Right atrium auricular region (tissue), 2 donors: Measurements from ENCODE around the gene DISP1. TPM values are rescaled to one million over a fixed set of nuclear protein-coding genes. Genes with fewer than 3 reads are reported as not detected.
A peak's percentile ranks its signal among the peaks of the same experiment; 100 is the strongest.

ENCODE experiments used
- DNase-seq: peaks from one replicate; pipeline ENCODE4 v3.0.0-alpha.2; 2019; ENCODE audit warnings: low spot score
- H3K27ac ChIP-seq, 2 donors: fragments of 200-600 bp; sonication (generic); 1 replicate in 1 of 2; 2 replicates in 1 of 2; pipeline ENCODE4 v1.5.1; 2016 to 2019
- H3K27me3 ChIP-seq, 2 donors: fragments of 200-600 bp; sonication (generic); one replicate each; pipeline versions ENCODE4 v1.5.1 to v1.6.0; 2017 to 2019
- H3K36me3 ChIP-seq: fragments of 200-600 bp; sonication (generic); one replicate; pipeline ENCODE4 v1.5.1; 2016
- H3K4me1 ChIP-seq, 2 donors: fragments of 200-600 bp; sonication (generic); one replicate each; pipeline versions ENCODE4 v1.5.1 to v1.6.0; 2017 to 2019
- H3K4me3 ChIP-seq, 2 donors: fragments of 200-600 bp; sonication (generic); 1 replicate in 1 of 2; 2 replicates in 1 of 2; pipeline ENCODE4 v1.5.1; 2017 to 2019; ENCODE audit warnings: mild to moderate bottlenecking in 1 of 2, moderate library complexity in 1 of 2
- H3K9me3 ChIP-seq, 2 donors: fragments of 200-600 bp; sonication (generic); one replicate each; pipeline ENCODE4 v1.5.1; 2019
- total RNA-seq, 2 donors: library from RNA; depleted of rRNA; stranded (reverse); fragments of >200 nt; gene quantifications; one replicate each; pipeline ENCODE4 v1.1.0, GENCODE V29; 2016
- TF ChIP-seq, protein P1 (sequence below), 2 donors: fragments of 200-600 bp; sonication (generic); IDR thresholded peaks; one replicate each; pipeline ENCODE4 v1.5.1; 2019; ENCODE audit warnings: antibody characterized with exemption in 2 of 2

DISP1 gene
- total RNA-seq, 2 donors from 2014 or later: 6.2 to 8.3 TPM

DNA sequence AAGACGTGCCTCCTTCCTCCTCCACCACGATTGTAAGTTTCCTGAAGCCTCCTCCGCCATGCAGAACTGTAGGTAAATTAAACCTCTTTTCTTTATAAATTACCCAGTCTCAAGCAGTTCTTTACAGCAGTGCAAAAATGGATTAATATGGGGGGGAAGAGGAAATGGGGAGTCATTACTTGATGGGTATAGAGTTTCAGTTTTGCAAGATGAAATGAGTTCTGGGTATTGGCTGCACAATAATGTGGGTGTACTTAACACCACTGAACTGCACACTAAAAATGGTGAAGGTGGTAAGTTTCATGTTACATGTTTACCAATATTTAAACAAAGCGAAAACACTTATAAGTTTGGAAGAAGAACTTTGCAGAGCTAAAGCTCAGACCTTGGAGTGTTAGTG, 24.3 kb upstream of the DISP1 start:
- no peak overlapping the region for H3K4me3 ChIP-seq
- H3K27ac ChIP-seq: no peak overlapping the region
- no peaks in the 10 kb centered on the region for H3K27me3 ChIP-seq
- TF ChIP-seq, protein P1, sequence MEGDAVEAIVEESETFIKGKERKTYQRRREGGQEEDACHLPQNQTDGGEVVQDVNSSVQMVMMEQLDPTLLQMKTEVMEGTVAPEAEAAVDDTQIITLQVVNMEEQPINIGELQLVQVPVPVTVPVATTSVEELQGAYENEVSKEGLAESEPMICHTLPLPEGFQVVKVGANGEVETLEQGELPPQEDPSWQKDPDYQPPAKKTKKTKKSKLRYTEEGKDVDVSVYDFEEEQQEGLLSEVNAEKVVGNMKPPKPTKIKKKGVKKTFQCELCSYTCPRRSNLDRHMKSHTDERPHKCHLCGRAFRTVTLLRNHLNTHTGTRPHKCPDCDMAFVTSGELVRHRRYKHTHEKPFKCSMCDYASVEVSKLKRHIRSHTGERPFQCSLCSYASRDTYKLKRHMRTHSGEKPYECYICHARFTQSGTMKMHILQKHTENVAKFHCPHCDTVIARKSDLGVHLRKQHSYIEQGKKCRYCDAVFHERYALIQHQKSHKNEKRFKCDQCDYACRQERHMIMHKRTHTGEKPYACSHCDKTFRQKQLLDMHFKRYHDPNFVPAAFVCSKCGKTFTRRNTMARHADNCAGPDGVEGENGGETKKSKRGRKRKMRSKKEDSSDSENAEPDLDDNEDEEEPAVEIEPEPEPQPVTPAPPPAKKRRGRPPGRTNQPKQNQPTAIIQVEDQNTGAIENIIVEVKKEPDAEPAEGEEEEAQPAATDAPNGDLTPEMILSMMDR (IDR thresholded peaks at IDR 0.05): no peak
- peaks cover 0 to 9% of the 10 kb centered on the region in 2 donors for H3K4me1 ChIP-seq
- DNase-seq: no peak
- no peaks in the 10 kb centered on the region for H3K9me3 ChIP-seq
- no peaks in the 10 kb centered on the region for H3K36me3 ChIP-seq

- H3K4me3 ChIP-seq: no peak overlapping the region
- no peaks in the 10 kb centered on the region for H3K36me3 ChIP-seq
- peaks cover 0 to 8% of the 10 kb centered on the region in 2 donors for H3K4me1 ChIP-seq
- DNase-seq: no peak
- H3K27ac ChIP-seq: no peak overlapping the region
- H3K27me3 ChIP-seq: no peaks in the 10 kb centered on the region
- H3K9me3 ChIP-seq: no peaks in the 10 kb centered on the region
- TF ChIP-seq, protein P1 (IDR thresholded peaks at IDR 0.05): no peak
These were observed 23.7 kb upstream of the DISP1 start for GRCh38 chr1:222791006-222791710.

- H3K4me1 ChIP-seq: peaks cover 0 to 4% of the 10 kb centered on the region in 2 donors
- H3K27ac ChIP-seq: no peak overlapping the region
- H3K4me3 ChIP-seq: no peak overlapping the region
- H3K9me3 ChIP-seq: no peaks in the 10 kb centered on the region
- DNase-seq: no peak
- H3K27me3 ChIP-seq: no peaks in the 10 kb centered on the region
- TF ChIP-seq, protein P1 (IDR thresholded peaks at IDR 0.05): peak; percentile 16 to 66
- no peaks in the 10 kb centered on the region for H3K36me3 ChIP-seq
These were observed 22.1 kb upstream of the DISP1 start for GRCh38 chr1:222792744-222793143.

GRCh38 chr1:222794656-222795474, 20.0 kb upstream of the DISP1 start:
- TF ChIP-seq, protein P1 (IDR thresholded peaks at IDR 0.05): no peak
- Histone ChIP-seq H3K4me3 (no peak overlapping the region), H3K27ac (no peak overlapping the region), H3K4me1 (peaks cover 0 to 4% of the 10 kb centered on the region in 2 donors), H3K36me3 (no peaks in the 10 kb centered on the region), H3K27me3 (no peaks in the 10 kb centered on the region), H3K9me3 (no peaks in the 10 kb centered on the region)
- no peak for DNase-seq

- Histone ChIP-seq H3K4me1 (no peaks in the 10 kb centered on the region), H3K9me3 (no peaks in the 10 kb centered on the region), H3K27me3 (no peaks in the 10 kb centered on the region), H3K4me3 (no peak overlapping the region), H3K36me3 (no peaks in the 10 kb centered on the region), H3K27ac (no peak overlapping the region)
- TF ChIP-seq, protein P1 (IDR thresholded peaks at IDR 0.05): no peak
- no peak for DNase-seq
These were observed 16.7 kb upstream of the DISP1 start for GRCh38 chr1:222798116-222798515.
